CD14-positive monocyte (primary cell): ENCODE results near the gene AKR1D1. TPM values are rescaled to one million over a fixed set of nuclear protein-coding genes. Genes with fewer than 3 reads are reported as not detected.

Source experiments
- DNase-seq, 3 donors: peaks; one replicate each; pipeline ENCODE4 v3.0.0-alpha.2; 2011 to 2022
- H2AFZ ChIP-seq: 2 replicates; pipeline ENCODE4 v1.6.0; 2012; ENCODE audit warnings: mild to moderate bottlenecking, low read depth, low read length, inconsistent platforms; ENCODE audit not compliant: insufficient read depth, poor library complexity, severe bottlenecking
- H3K27ac ChIP-seq, 2 donors: 1 replicate in 1 of 2; 2 replicates in 1 of 2; pipeline ENCODE4 v1.5.1; 2012 to 2013; ENCODE audit warnings: low read length in 2 of 2, control low read depth in 1 of 2, inconsistent platforms in 1 of 2, low read depth in 1 of 2, mild to moderate bottlenecking in 1 of 2
- H3K27me3 ChIP-seq, 2 donors: one replicate each; pipeline versions ENCODE4 v1.6.0 to v1.6.1; 2011 to 2013; ENCODE audit warnings: low read length in 2 of 2; ENCODE audit not compliant: control insufficient read depth in 2 of 2, insufficient read depth in 2 of 2
- H3K36me3 ChIP-seq, 2 donors: replicated peaks in 1 of 2; 1 replicate in 1 of 2; 2 replicates in 1 of 2; pipeline versions ENCODE4 v1.5.1 to v1.6.1; 2012 to 2013; ENCODE audit warnings: low read length in 2 of 2, control low read depth in 1 of 2, inconsistent platforms in 1 of 2, mild to moderate bottlenecking in 1 of 2; ENCODE audit not compliant: insufficient read depth in 2 of 2, control insufficient read depth in 1 of 2
- H3K4me1 ChIP-seq, 2 donors: 1 replicate in 1 of 2; 2 replicates in 1 of 2; pipeline versions ENCODE4 v1.5.1 to v1.6.1; 2012 to 2013; ENCODE audit warnings: low read length in 2 of 2, control low read depth in 1 of 2, inconsistent platforms in 1 of 2, mild to moderate bottlenecking in 1 of 2, moderate library complexity in 1 of 2; ENCODE audit not compliant: insufficient read depth in 2 of 2, control insufficient read depth in 1 of 2
- H3K4me2 ChIP-seq: replicated peaks from 2 replicates; pipeline ENCODE3; 2012; ENCODE audit warnings: low read length, moderate library complexity, mild to moderate bottlenecking; ENCODE audit not compliant: poor library complexity, severe bottlenecking; ENCODE audit errors: extremely low read depth
- H3K4me3 ChIP-seq, 3 experiments: fragments of 200-600 bp in 1 of 3; sonication (generic) in 1 of 3; replicated peaks in 1 of 3; 1 replicate in 2 of 3; 2 replicates in 1 of 3; pipeline ENCODE4 v1.5.1; 2011 to 2013; ENCODE audit warnings: low read length in 3 of 3, mild to moderate bottlenecking in 3 of 3, control low read depth in 2 of 3, low read depth in 2 of 3, inconsistent platforms in 1 of 3, moderate library complexity in 1 of 3
- H3K79me2 ChIP-seq: 2 replicates; pipeline ENCODE4 v1.6.0; 2012; ENCODE audit warnings: mild to moderate bottlenecking, control low read depth, inconsistent platforms, low read length, moderate library complexity; ENCODE audit not compliant: insufficient read depth
- H3K9ac ChIP-seq: 2 replicates; pipeline ENCODE4 v1.6.0; 2017; ENCODE audit warnings: low read length, mild to moderate bottlenecking; ENCODE audit not compliant: insufficient read depth, poor library complexity, severe bottlenecking
- H3K9me3 ChIP-seq, 2 donors: replicated peaks in 1 of 2; 1 replicate in 1 of 2; 2 replicates in 1 of 2; pipeline versions ENCODE4 v1.5.1 to v1.6.1; 2012 to 2013; ENCODE audit warnings: low read length in 2 of 2, control low read depth in 1 of 2; ENCODE audit not compliant: control insufficient read depth in 1 of 2, insufficient read depth in 1 of 2
- H4K20me1 ChIP-seq: 2 replicates; pipeline ENCODE4 v1.6.0; 2012; ENCODE audit warnings: mild to moderate bottlenecking, low read length, control low read depth, moderate library complexity; ENCODE audit not compliant: insufficient read depth
- H3K27ac Mint-ChIP-seq, 7 donors: one replicate each; pipeline ENCODE4 v1.8.0; 2020; ENCODE audit warnings: mild to moderate bottlenecking in 7 of 7, mixed read lengths in 7 of 7, moderate library complexity in 6 of 7, inconsistent platforms in 2 of 7
- H3K27me3 Mint-ChIP-seq, 3 donors: one replicate each; pipeline ENCODE4 v1.8.0; 2021 to 2022; ENCODE audit warnings: low read depth in 3 of 3, mild to moderate bottlenecking in 3 of 3, mixed read lengths in 3 of 3, moderate library complexity in 3 of 3, inconsistent platforms in 1 of 3
- H3K36me3 Mint-ChIP-seq, 2 donors: one replicate each; pipeline ENCODE4 v1.8.0; 2020; ENCODE audit warnings: mixed read lengths in 2 of 2, inconsistent platforms in 1 of 2, mild to moderate bottlenecking in 1 of 2
- H3K4me1 Mint-ChIP-seq: one replicate; pipeline ENCODE4 v1.8.0; 2020; ENCODE audit warnings: mild to moderate bottlenecking, mixed read lengths
- H3K4me3 Mint-ChIP-seq, 2 donors: one replicate each; pipeline ENCODE4 v1.8.0; 2020; ENCODE audit warnings: mild to moderate bottlenecking in 2 of 2, mixed read lengths in 2 of 2, moderate library complexity in 1 of 2
- H3K9me3 Mint-ChIP-seq, 7 donors: one replicate each; pipeline ENCODE4 v1.8.0; 2020 to 2022; ENCODE audit warnings: mixed read lengths in 7 of 7, mild to moderate bottlenecking in 6 of 7, moderate library complexity in 6 of 7, inconsistent platforms in 2 of 7
- WGBS: methylation state at CpG from one replicate; pipeline ENCODE4 v1.1.5; 2013; ENCODE audit warnings: missing lambda C conversion rate; ENCODE audit not compliant: insufficient coverage; 5-methylcytosine and 5-hydroxymethylcytosine counted together
- intact Hi-C, 2 donors: fragments of 100-400 bp; cut with micrococcal nuclease; formaldehyde crosslinking; loops; one replicate each; pipeline versions ENCODE4 v1.15.0 to v1.15.1; 2023
- polyA plus RNA-seq, 3 donors: library from polyadenylated mRNA; depleted of rRNA in 1 of 3; unstranded in 2 of 3; stranded (reverse) in 1 of 3; fragments of 300-500 nt in 2 of 3; fragments of >200 nt in 1 of 3; fragmentation: Illumina TruSeq in 2 of 3; gene quantifications; 1 replicate in 2 of 3; 2 replicates in 1 of 3; pipeline ENCODE4 v1.2.3, GENCODE V29; 2012 to 2021
- TF ChIP-seq, protein P1 (sequence below): fragments of 200-600 bp; IDR thresholded peaks from one replicate; pipeline ENCODE4 v1.8.0; 2022; ENCODE audit warnings: antibody characterized with exemption, mild to moderate bottlenecking

The AKR1D1 gene
- polyA plus RNA-seq, 3 donors: not detected

DNA sequence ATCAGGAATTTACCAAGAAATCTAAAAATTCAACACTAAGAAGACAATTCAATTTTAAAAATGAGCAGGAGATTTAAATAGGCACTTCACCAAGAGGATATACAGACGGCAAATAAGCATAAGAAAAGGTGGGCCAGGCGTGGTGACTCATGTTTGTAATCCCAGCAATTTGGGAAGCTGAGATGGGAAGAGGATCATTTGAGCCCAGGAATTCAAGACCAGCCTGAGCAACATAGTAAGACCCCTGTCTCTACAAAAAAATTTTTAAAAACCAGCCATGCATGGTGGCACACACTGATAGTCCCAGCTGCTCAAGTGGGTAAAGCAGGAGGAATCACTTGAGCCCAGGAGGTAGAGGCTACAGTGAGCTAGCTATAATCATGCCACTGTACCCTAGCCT, 3.5 kb upstream of the AKR1D1 start:
- intact Hi-C loops: no loop called here
- H3K9ac ChIP-seq: no peak overlapping the region
- no peak overlapping the region for H2AFZ ChIP-seq
- Mint-ChIP-seq H3K4me1 (no peaks in the 10 kb centered on the region), H3K27me3 (no peaks in the 10 kb centered on the region), H3K27ac (no peak overlapping the region), H3K9me3 (peaks cover 2 to 21% (median 12%) of the 10 kb centered on the region in 7 donors), H3K36me3 (no peaks in the 10 kb centered on the region), H3K4me3 (no peak overlapping the region)
- no peak overlapping the region for H3K4me2 ChIP-seq
- no peak overlapping the region for H3K27ac ChIP-seq
- H3K36me3 ChIP-seq: no peaks in the 10 kb centered on the region
- H4K20me1 ChIP-seq: no peaks in the 10 kb centered on the region
- TF ChIP-seq, protein P1, sequence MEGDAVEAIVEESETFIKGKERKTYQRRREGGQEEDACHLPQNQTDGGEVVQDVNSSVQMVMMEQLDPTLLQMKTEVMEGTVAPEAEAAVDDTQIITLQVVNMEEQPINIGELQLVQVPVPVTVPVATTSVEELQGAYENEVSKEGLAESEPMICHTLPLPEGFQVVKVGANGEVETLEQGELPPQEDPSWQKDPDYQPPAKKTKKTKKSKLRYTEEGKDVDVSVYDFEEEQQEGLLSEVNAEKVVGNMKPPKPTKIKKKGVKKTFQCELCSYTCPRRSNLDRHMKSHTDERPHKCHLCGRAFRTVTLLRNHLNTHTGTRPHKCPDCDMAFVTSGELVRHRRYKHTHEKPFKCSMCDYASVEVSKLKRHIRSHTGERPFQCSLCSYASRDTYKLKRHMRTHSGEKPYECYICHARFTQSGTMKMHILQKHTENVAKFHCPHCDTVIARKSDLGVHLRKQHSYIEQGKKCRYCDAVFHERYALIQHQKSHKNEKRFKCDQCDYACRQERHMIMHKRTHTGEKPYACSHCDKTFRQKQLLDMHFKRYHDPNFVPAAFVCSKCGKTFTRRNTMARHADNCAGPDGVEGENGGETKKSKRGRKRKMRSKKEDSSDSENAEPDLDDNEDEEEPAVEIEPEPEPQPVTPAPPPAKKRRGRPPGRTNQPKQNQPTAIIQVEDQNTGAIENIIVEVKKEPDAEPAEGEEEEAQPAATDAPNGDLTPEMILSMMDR: no peak
- H3K4me1 ChIP-seq: no peaks in the 10 kb centered on the region
- no peaks in the 10 kb centered on the region for H3K27me3 ChIP-seq
- no peak overlapping the region for H3K4me3 ChIP-seq
- no CpG with 5 or more reads among the region's 2 CpGs for WGBS
- peaks cover 4 to 5% of the 10 kb centered on the region in 2 donors for H3K9me3 ChIP-seq
- no peak for DNase-seq
- no peaks in the 10 kb centered on the region for H3K79me2 ChIP-seq

DNA sequence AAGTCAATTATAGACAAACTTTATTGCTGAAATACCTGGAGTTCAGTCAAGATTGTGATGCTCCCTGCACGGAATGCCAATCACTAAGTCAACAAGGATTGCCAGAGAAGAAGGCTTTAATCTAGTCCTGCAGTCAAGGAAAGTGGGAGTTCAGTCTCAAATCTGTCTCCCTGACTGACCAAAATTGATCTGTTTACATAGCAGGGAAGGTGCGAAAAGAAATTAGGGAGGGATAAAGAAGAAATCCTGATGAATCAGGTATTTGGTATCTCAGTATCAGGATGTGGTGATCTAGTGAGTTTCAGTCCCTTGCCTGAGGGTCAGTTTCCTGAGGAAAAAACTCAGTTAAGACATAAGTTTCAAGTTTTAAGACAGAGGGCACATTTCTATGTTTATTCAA, 2.1 kb upstream of the AKR1D1 start:
- no peak overlapping the region for H3K27ac Mint-ChIP-seq
- H3K4me3 Mint-ChIP-seq: no peak overlapping the region

More for the DNA sequence above, 2.1 kb upstream of the AKR1D1 start:
- DNase-seq: no peak
- Histone ChIP-seq H3K4me2 (no peak overlapping the region), H3K27ac (no peak overlapping the region), H3K9ac (no peak overlapping the region), H3K36me3 (no peaks in the 10 kb centered on the region), H3K27me3 (no peaks in the 10 kb centered on the region), H3K9me3 (peaks cover 4 to 5% of the 10 kb centered on the region in 2 donors), H3K79me2 (no peaks in the 10 kb centered on the region), H3K4me1 (no peaks in the 10 kb centered on the region), H3K4me3 (no peak overlapping the region), H2AFZ (no peak overlapping the region), H4K20me1 (no peaks in the 10 kb centered on the region)
- TF ChIP-seq, protein P1: no peak
- Mint-ChIP-seq H3K36me3 (no peaks in the 10 kb centered on the region), H3K4me1 (no peaks in the 10 kb centered on the region), H3K27me3 (no peaks in the 10 kb centered on the region), H3K9me3 (peaks cover 2 to 21% (median 9%) of the 10 kb centered on the region in 7 donors)
- intact Hi-C loops: no loop called here
- 94% methylated on average over 2 of the region's 2 CpGs for WGBS
